GM23248 (cell line): ENCODE results near the gene KASH5.

Experiments used
- EZH2 ChIP-seq: fragments of 200-600 bp; sonication (generic); IDR thresholded peaks from 2 replicates; pipeline ENCODE4 v1.6.1; 2018; ENCODE audit warnings: antibody characterized with exemption, mild to moderate bottlenecking; ENCODE audit not compliant: insufficient read depth, poor library complexity, severe bottlenecking
- EZH2phosphoT487 ChIP-seq: fragments of 200-600 bp; sonication (generic); IDR thresholded peaks from 2 replicates; pipeline ENCODE4 v1.6.1; 2018; ENCODE audit warnings: antibody characterized with exemption, moderate library complexity, mild to moderate bottlenecking, low read depth; ENCODE audit not compliant: insufficient read depth

DNA sequence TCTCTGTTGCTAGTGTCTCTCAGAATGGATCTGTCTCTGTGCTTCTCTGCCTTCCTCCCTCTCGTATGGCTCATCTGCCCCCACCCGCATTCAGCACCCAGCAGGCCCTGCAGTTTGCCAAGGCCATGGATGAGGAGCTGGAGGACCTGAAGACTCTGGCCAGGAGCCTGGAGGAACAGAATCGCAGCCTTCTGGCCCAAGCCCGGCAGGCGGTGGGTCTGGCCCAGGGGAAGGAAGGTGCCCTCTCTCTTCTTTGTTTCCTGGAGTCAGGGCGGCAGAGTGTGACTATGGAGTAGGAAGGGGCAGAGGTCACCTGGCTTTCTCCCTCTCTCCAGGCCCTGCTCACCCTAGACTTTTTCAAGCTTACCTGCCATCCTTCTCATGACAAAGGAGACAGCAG is 10.9 kb downstream of the KASH5 start:
- TF ChIP-seq EZH2phosphoT487 (no peak), EZH2 (no peak)
